Loucy (cell line): ENCODE results near the gene ATN1.

Source experiments
- CTCF ChIP-seq: fragments of 200-600 bp; sonication (generic); conservative IDR thresholded peaks from 2 replicates; pipeline ENCODE4 v1.5.1; 2014; ENCODE audit warnings: mild to moderate bottlenecking, antibody characterized with exemption, low read length
- EZH2phosphoT487 ChIP-seq: fragments of 200-600 bp; IDR thresholded peaks from 2 replicates; pipeline ENCODE4 v1.6.1; 2018; ENCODE audit warnings: antibody characterized with exemption, mild to moderate bottlenecking, moderate library complexity, borderline replicate concordance

DNA sequence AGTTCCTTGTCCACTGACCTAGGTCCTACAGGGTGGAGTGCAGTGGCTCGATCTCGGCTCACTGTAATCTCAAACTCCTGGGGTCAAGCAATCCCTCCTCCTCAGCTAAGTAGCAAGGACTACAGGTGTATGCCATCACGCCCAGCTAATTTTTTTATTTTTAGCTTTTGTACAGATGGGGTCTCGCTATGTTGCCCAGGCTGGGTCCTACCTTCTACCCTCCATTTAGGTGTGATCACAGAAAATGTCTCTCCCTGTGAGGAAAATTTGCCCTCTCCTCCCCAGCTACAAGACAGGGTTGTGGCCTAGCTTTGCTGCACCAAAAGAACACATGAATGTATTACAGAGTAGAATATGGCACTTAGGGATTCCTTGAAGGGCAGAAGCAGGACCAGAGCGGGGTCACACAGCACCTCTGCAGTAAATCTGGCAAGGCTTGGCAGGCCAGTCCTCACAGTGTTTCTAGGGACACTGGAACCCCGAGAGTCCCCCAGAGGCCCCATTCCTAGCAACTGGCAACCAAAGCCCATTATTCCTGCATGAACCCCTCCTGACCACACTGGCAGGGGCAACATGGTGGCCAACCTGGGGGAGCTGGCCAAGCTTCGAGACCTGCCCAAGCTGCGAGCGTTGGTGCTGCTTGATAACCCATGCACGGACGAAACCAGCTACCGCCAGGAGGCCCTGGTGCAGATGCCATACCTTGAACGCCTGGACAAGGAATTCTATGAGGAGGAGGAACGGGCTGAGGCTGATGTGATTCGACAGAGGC lies 15.4 kb upstream of the ATN1 start:
- TF ChIP-seq EZH2phosphoT487 (no peak), CTCF (no peak)
